ENCODE data around the gene ODF4. TPM values are rescaled to one million over a fixed set of nuclear protein-coding genes. Genes with fewer than 3 reads are reported as not detected.

Gene ODF4
- total RNA-seq, 1 experiment from 2014 or later = not detected

GRCh38 chr17:8383143-8383822, 43.6 kb downstream of the ODF4 start, which contains the start of gene RPL26:
RPL26 (minus strand) TSS chr17:8383193; CDS start chr17:8382310, 883 bp downstream.
- H3F3A ChIP-seq (ENCODE audit: low read length, unreplicated experiment) = no peaks in the 10 kb centered on the region
- TF ChIP-seq EZH2phosphoT487 (IDR thresholded peaks at IDR 0.05; ENCODE audit: borderline replicate concordance, low read length) (no peak), CTCF (conservative IDR thresholded peaks at IDR 0.05; ENCODE audit: low read depth, low read length) (peak; percentile 86)
- H3K27me3 ChIP-seq (ENCODE audit: low read length) = no peaks in the 10 kb centered on the region
- peak; percentile 80 for ATAC-seq
- H3K9me2 ChIP-seq (replicated peaks; ENCODE audit: low read length) = no peaks in the 10 kb centered on the region
- peaks cover 27% of the 10 kb centered on the region for H3K4me1 ChIP-seq (ENCODE audit: insufficient read depth, low read length)
- H4K20me1 ChIP-seq (ENCODE audit: low read length) = peaks cover 23% of the 10 kb centered on the region
- H3K79me2 ChIP-seq (ENCODE audit: low read length) = peaks cover 47% of the 10 kb centered on the region
- peak within 1 kb of the TSS; percentile 96 for H3K4me3 ChIP-seq (ENCODE audit: low read length)
- H3K9ac ChIP-seq (ENCODE audit: low read length) = peak within 1 kb of the TSS; percentile 98
- no TSS peak for BruUV-seq (replicated peaks)
- peak within 1 kb of the TSS; percentile 93 for H2AFZ ChIP-seq (ENCODE audit: low read length)
- DNase-seq = peak; percentile 96
- H3K36me3 ChIP-seq (ENCODE audit: low read depth, low read length) = peaks cover 39% of the 10 kb centered on the region
- H3K4me2 ChIP-seq (ENCODE audit: low read length) = peak within 1 kb of the TSS; percentile 99
- ChIA-PET CTCF (interaction anchor here (0.8 to 1.3 kb wide), 5 partner anchors 23 to 88 kb away, joined by 3 to 12 read pairs (median 4); partner anchors contain the start of genes NDEL1 and SLC25A35), POLR2A (ENCODE audit: unreplicated experiment) (interaction anchor here (0.6 kb wide), 1 partner anchor 54 kb away, joined by 3 read pairs; no protein-coding TSS in a partner anchor)
- H3K9me3 ChIP-seq (ENCODE audit: low read length) = no peaks in the 10 kb centered on the region
- intact Hi-C loops (cut with micrococcal nuclease) = loop anchor here (1.0 kb wide), 1 partner anchor 53 kb away; no protein-coding TSS in a partner anchor
- H3K27ac ChIP-seq (ENCODE audit: low read length) = peak within 1 kb of the TSS; percentile 67

GRCh38 chr17:8384801-8385378, 45.2 kb downstream of the ODF4 start:
- peak overlapping the region; percentile 99 for H3K4me2 ChIP-seq (ENCODE audit: low read length)
- no peak for TF ChIP-seq EZH2 (IDR thresholded peaks at IDR 0.05; ENCODE audit: low read length, unreplicated experiment)
- no peak for TF ChIP-seq EZH2phosphoT487 (IDR thresholded peaks at IDR 0.05; ENCODE audit: borderline replicate concordance, low read length)
- ATAC-seq (peak; percentile 11), DNase-seq (peak; percentile 73)
- no peaks in the 10 kb centered on the region for H3K9me3 ChIP-seq (ENCODE audit: low read length)
- 0 out of 2 replicates have a peak overlapping the region, but pooled peaks have one; percentile 1 for H2AFZ ChIP-seq (ENCODE audit: low read length)
- intact Hi-C loops (cut with micrococcal nuclease) = no loop called here
- POLR2A ChIA-PET (ENCODE audit: unreplicated experiment) = no interaction called here
- H3K36me3 ChIP-seq (ENCODE audit: low read depth, low read length) = peaks cover 26% of the 10 kb centered on the region
- CTCF ChIA-PET = no interaction called here
- peak overlapping the region; percentile 98; the same call in 1 of the 2 replicates for H3K9ac ChIP-seq (ENCODE audit: low read length)
- peak overlapping the region; percentile 67 for H3K27ac ChIP-seq (ENCODE audit: low read length)
- peaks cover 23% of the 10 kb centered on the region for H4K20me1 ChIP-seq (ENCODE audit: low read length)
- no peaks in the 10 kb centered on the region for H3K27me3 ChIP-seq (ENCODE audit: low read length)
- H3F3A ChIP-seq (ENCODE audit: low read length, unreplicated experiment) = no peaks in the 10 kb centered on the region
- no TSS peak for BruUV-seq (replicated peaks)
- peaks cover 27% of the 10 kb centered on the region for H3K4me1 ChIP-seq (ENCODE audit: insufficient read depth, low read length)
- peak overlapping the region; percentile 96 for H3K4me3 ChIP-seq (ENCODE audit: low read length)
- H3K9me2 ChIP-seq (replicated peaks; ENCODE audit: low read length) = no peaks in the 10 kb centered on the region
- peaks cover 39% of the 10 kb centered on the region for H3K79me2 ChIP-seq (ENCODE audit: low read length)

GRCh38 chr17:8386841-8387240, 47.2 kb downstream of the ODF4 start:
- H3K27ac ChIP-seq (ENCODE audit: low read length) = no peak overlapping the region
- H3K4me3 ChIP-seq (ENCODE audit: low read length) = no peak overlapping the region
- ChIA-PET POLR2A (ENCODE audit: unreplicated experiment) (no interaction called here), CTCF (no interaction called here)
- no peak overlapping the region for H3K9ac ChIP-seq (ENCODE audit: low read length)
- peaks cover 7% of the 10 kb centered on the region for H4K20me1 ChIP-seq (ENCODE audit: low read length)
- peaks cover 6% of the 10 kb centered on the region for H3K36me3 ChIP-seq (ENCODE audit: low read depth, low read length)
- no TSS peak for BruUV-seq (replicated peaks)
- no peak overlapping the region for H3K4me2 ChIP-seq (ENCODE audit: low read length)
- intact Hi-C loops (cut with micrococcal nuclease) = no loop called here
- ATAC-seq = no peak
- no peak overlapping the region for H2AFZ ChIP-seq (ENCODE audit: low read length)
- peaks cover 19% of the 10 kb centered on the region for H3K79me2 ChIP-seq (ENCODE audit: low read length)
- H3K4me1 ChIP-seq (ENCODE audit: insufficient read depth, low read length) = peaks cover 13% of the 10 kb centered on the region
- no peaks in the 10 kb centered on the region for H3K27me3 ChIP-seq (ENCODE audit: low read length)
- no peaks in the 10 kb centered on the region for H3K9me2 ChIP-seq (replicated peaks; ENCODE audit: low read length)
- TF ChIP-seq EZH2phosphoT487 (IDR thresholded peaks at IDR 0.05; ENCODE audit: borderline replicate concordance, low read length) (no peak), CTCF (conservative IDR thresholded peaks at IDR 0.05; ENCODE audit: low read depth, low read length) (no peak), EZH2 (IDR thresholded peaks at IDR 0.05; ENCODE audit: low read length, unreplicated experiment) (no peak)
- no peaks in the 10 kb centered on the region for H3K9me3 ChIP-seq (ENCODE audit: low read length)
- no peak for DNase-seq
- no peaks in the 10 kb centered on the region for H3F3A ChIP-seq (ENCODE audit: low read length, unreplicated experiment)
